ENCODE measurements around the gene KIAA0753.

DNA sequence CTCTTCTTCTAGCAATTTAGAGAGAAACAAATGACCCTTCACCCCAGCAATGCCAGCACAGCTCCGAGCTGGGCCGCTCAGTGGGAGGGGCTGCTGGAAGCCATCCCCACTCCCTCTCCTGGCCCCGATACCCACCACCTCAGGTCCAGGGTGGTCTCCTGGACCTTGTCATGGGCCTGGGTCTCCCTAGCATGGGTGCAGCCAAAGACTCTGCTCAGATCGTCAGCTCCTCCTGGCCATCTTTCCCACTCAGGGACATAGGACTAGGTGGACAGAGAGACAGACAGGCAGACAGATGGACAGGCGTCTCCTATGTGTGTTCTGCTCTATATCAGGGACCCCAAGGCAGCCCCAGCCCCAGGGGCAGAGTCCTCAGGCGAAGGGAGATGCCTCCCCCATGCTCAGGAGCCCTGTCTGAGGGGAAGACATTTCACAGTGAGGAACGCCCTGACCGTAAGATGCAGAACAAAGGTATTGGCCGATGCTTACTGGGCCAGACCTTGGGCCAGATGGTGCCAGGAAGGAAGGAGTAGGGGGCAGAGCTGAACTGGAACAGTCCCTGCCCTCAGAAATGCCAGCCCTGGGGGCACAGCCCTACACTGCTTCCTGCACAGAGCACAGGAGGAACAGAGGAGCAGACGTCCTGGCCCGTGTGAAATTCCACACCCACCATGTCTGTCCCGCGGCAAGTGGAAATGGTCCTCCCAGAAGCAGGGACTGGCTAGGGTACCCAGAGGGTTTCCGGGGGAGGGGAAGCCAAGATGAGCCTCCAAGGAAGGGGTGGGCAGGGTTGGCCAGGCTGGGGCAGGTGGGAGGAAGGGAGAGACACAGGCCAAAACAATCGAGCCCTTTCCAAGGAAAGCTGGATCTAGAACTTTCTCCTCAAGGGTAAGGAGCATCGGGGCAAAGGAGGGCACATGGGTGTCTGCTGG is 97.2 kb downstream of the KIAA0753 start:
- TF ChIP-seq, protein P1, sequence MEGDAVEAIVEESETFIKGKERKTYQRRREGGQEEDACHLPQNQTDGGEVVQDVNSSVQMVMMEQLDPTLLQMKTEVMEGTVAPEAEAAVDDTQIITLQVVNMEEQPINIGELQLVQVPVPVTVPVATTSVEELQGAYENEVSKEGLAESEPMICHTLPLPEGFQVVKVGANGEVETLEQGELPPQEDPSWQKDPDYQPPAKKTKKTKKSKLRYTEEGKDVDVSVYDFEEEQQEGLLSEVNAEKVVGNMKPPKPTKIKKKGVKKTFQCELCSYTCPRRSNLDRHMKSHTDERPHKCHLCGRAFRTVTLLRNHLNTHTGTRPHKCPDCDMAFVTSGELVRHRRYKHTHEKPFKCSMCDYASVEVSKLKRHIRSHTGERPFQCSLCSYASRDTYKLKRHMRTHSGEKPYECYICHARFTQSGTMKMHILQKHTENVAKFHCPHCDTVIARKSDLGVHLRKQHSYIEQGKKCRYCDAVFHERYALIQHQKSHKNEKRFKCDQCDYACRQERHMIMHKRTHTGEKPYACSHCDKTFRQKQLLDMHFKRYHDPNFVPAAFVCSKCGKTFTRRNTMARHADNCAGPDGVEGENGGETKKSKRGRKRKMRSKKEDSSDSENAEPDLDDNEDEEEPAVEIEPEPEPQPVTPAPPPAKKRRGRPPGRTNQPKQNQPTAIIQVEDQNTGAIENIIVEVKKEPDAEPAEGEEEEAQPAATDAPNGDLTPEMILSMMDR (IDR thresholded peaks at IDR 0.05): no peak
- TF ChIP-seq SIN3A (IDR thresholded peaks at IDR 0.05; ENCODE audit: borderline replicate concordance, insufficient read depth, low read depth, low read length): no peak
- TF ChIP-seq, protein P2, sequence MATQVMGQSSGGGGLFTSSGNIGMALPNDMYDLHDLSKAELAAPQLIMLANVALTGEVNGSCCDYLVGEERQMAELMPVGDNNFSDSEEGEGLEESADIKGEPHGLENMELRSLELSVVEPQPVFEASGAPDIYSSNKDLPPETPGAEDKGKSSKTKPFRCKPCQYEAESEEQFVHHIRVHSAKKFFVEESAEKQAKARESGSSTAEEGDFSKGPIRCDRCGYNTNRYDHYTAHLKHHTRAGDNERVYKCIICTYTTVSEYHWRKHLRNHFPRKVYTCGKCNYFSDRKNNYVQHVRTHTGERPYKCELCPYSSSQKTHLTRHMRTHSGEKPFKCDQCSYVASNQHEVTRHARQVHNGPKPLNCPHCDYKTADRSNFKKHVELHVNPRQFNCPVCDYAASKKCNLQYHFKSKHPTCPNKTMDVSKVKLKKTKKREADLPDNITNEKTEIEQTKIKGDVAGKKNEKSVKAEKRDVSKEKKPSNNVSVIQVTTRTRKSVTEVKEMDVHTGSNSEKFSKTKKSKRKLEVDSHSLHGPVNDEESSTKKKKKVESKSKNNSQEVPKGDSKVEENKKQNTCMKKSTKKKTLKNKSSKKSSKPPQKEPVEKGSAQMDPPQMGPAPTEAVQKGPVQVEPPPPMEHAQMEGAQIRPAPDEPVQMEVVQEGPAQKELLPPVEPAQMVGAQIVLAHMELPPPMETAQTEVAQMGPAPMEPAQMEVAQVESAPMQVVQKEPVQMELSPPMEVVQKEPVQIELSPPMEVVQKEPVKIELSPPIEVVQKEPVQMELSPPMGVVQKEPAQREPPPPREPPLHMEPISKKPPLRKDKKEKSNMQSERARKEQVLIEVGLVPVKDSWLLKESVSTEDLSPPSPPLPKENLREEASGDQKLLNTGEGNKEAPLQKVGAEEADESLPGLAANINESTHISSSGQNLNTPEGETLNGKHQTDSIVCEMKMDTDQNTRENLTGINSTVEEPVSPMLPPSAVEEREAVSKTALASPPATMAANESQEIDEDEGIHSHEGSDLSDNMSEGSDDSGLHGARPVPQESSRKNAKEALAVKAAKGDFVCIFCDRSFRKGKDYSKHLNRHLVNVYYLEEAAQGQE (IDR thresholded peaks at IDR 0.05; ENCODE audit: insufficient read depth in 1 of 2, low read depth in 2 of 2, low read length in 1 of 2): no peak
- TF ChIP-seq POLR2AphosphoS5 (IDR thresholded peaks at IDR 0.05; ENCODE audit: low read depth, low read length): no peak

Measured in Panc1 (cell line).